ENCODE results near the gene RAD51. TPM values are rescaled to one million over a fixed set of nuclear protein-coding genes. Genes with fewer than 3 reads are reported as not detected.
A peak's percentile ranks its signal among the peaks of the same experiment; 100 is the strongest.
"Not testable (repeated sequence)": the region's sequence is repeated elsewhere in the genome, so short reads cannot be mapped to it uniquely, and the experiment has no call there.

RAD51 gene
- 8.2 to 9.3 TPM (median 8.3 TPM) in 3 replicates for total RNA-seq

GRCh38 chr15:40694688-40695468 lies at the start of gene RAD51:
RAD51 (plus strand) TSS chr15:40695174; CDS start chr15:40698759, 3,585 bp downstream.
- Mint-ChIP-seq H3K4me3 (peak within 1 kb of the TSS; percentile 92), H3K27me3 (ENCODE audit: low read depth) (no peaks in the 10 kb centered on the region), H3K9me3 (no peaks in the 10 kb centered on the region), H3K27ac (peak within 1 kb of the TSS; percentile 95), H3K36me3 (no peaks in the 10 kb centered on the region), H3K4me1 (peaks cover 14% of the 10 kb centered on the region)
- TF ChIP-seq CTCF (IDR thresholded peaks at IDR 0.05; ENCODE audit: unreplicated experiment), result no peak
- DNase-seq (ENCODE audit: low spot score in 2 of 2, unreplicated experiment in 2 of 2), result peak; percentile 85 to 93

- Mint-ChIP-seq H3K4me3 (no peak overlapping the region), H3K4me1 (no peaks in the 10 kb centered on the region), H3K27me3 (ENCODE audit: low read depth) (no peaks in the 10 kb centered on the region), H3K27ac (no peak overlapping the region), H3K9me3 (no peaks in the 10 kb centered on the region), H3K36me3 (peaks cover 2% of the 10 kb centered on the region)
- no peak for DNase-seq (ENCODE audit: low spot score in 2 of 2, unreplicated experiment in 2 of 2)
- no peak for TF ChIP-seq CTCF (IDR thresholded peaks at IDR 0.05; ENCODE audit: unreplicated experiment)
Observed at GRCh38 chr15:40647523-40647922, 47.5 kb upstream of the RAD51 start.

GRCh38 chr15:40650479-40650878 lies 44.5 kb upstream of the RAD51 start:
- H3K27ac Mint-ChIP-seq, result no peak overlapping the region
- H3K4me1 Mint-ChIP-seq, result no peaks in the 10 kb centered on the region
- TF ChIP-seq CTCF (IDR thresholded peaks at IDR 0.05; ENCODE audit: unreplicated experiment), result no peak
- H3K27me3 Mint-ChIP-seq (ENCODE audit: low read depth), result no peaks in the 10 kb centered on the region
- peaks cover 2% of the 10 kb centered on the region for H3K36me3 Mint-ChIP-seq
- no peak for DNase-seq (ENCODE audit: low spot score in 2 of 2, unreplicated experiment in 2 of 2)
- no peaks in the 10 kb centered on the region for H3K9me3 Mint-ChIP-seq
- H3K4me3 Mint-ChIP-seq, result no peak overlapping the region

- Mint-ChIP-seq H3K36me3 (peaks cover 11% of the 10 kb centered on the region), H3K27ac (no peak overlapping the region), H3K9me3 (no peaks in the 10 kb centered on the region), H3K4me3 (no peak overlapping the region), H3K27me3 (ENCODE audit: low read depth) (no peaks in the 10 kb centered on the region), H3K4me1 (no peaks in the 10 kb centered on the region)
- no peak for TF ChIP-seq CTCF (IDR thresholded peaks at IDR 0.05; ENCODE audit: unreplicated experiment)
- no peak for DNase-seq (ENCODE audit: low spot score in 2 of 2, unreplicated experiment in 2 of 2)
Observed at GRCh38 chr15:40660686-40661085, 34.3 kb upstream of the RAD51 start.

GRCh38 chr15:40664909-40665308 lies 30.1 kb upstream of the RAD51 start:
- peaks cover 4% of the 10 kb centered on the region for H3K9me3 Mint-ChIP-seq
- H3K36me3 Mint-ChIP-seq, result peaks cover 9% of the 10 kb centered on the region
- H3K4me3 Mint-ChIP-seq, result no peak overlapping the region
- TF ChIP-seq CTCF (IDR thresholded peaks at IDR 0.05; ENCODE audit: unreplicated experiment), result no peak
- H3K27ac Mint-ChIP-seq, result no peak overlapping the region
- no peaks in the 10 kb centered on the region for H3K27me3 Mint-ChIP-seq (ENCODE audit: low read depth)
- H3K4me1 Mint-ChIP-seq, result no peaks in the 10 kb centered on the region
- DNase-seq (ENCODE audit: low spot score in 2 of 2, unreplicated experiment in 2 of 2), result no peak

GRCh38 chr15:40676290-40676689 lies 18.7 kb upstream of the RAD51 start:
- not testable (repeated sequence) for H3K36me3 Mint-ChIP-seq; H3K4me3 Mint-ChIP-seq; DNase-seq (ENCODE audit: low spot score in 2 of 2, unreplicated experiment in 2 of 2); H3K9me3 Mint-ChIP-seq; H3K27ac Mint-ChIP-seq; H3K4me1 Mint-ChIP-seq; H3K27me3 Mint-ChIP-seq (ENCODE audit: low read depth)

GRCh38 chr15:40676906-40677305 lies 18.1 kb upstream of the RAD51 start:
- not testable (repeated sequence) for H3K36me3 Mint-ChIP-seq; DNase-seq (ENCODE audit: low spot score in 2 of 2, unreplicated experiment in 2 of 2); H3K4me1 Mint-ChIP-seq; H3K27me3 Mint-ChIP-seq (ENCODE audit: low read depth); H3K9me3 Mint-ChIP-seq; H3K27ac Mint-ChIP-seq; H3K4me3 Mint-ChIP-seq
